ENCODE data around the gene CLEC16A.

CLEC16A gene

GRCh38 chr16:10980813-10981212 lies 36.4 kb downstream of the CLEC16A start:
- Histone ChIP-seq H3K27me3 (ENCODE audit: control insufficient read depth, insufficient read depth, low read length) (no peaks in the 10 kb centered on the region), H3K36me3 (ENCODE audit: control insufficient read depth, insufficient read depth, low read length) (no peaks in the 10 kb centered on the region), H3K27ac (ENCODE audit: low read length) (no peak overlapping the region), H3K9me3 (ENCODE audit: control insufficient read depth, insufficient read depth, low read length) (no peaks in the 10 kb centered on the region), H3K4me3 (ENCODE audit: low read length) (no peak overlapping the region), H3K4me1 (ENCODE audit: control insufficient read depth, insufficient read depth, low read length) (no peaks in the 10 kb centered on the region)
- no peak for DNase-seq (ENCODE audit: low read depth, low spot score)
- no CpG with 5 or more reads among the region's 3 CpGs for WGBS (ENCODE audit: insufficient coverage, insufficient read length)

DNA sequence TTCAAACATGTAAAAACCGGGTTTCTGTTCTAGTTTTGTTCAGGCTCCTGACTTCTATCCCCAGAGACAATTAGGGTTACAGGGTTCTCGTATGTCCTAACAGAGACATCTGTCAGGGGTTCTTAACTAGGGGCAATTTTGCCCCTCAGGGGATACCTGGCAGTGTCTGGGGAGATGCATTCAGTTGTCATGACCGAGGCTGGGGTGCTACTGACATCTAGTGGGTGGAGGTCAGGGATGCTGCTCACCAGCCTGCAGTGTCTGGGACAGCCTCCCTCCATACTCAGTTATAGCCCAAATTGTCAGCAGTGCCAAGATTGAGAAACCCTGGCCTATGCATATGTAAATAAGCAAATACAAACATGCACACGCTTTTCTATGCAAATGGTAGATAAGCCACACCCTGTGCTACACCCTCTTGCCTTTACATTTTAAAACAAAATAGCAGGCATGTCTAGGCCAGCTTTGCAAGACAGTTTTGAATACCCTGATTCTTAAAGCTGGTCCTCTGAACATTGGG lies 37.4 kb downstream of the CLEC16A start:
- H3K4me3 ChIP-seq (ENCODE audit: low read length), result no peak overlapping the region
- no peaks in the 10 kb centered on the region for H3K27me3 ChIP-seq (ENCODE audit: control insufficient read depth, insufficient read depth, low read length)
- no peaks in the 10 kb centered on the region for H3K4me1 ChIP-seq (ENCODE audit: control insufficient read depth, insufficient read depth, low read length)
- H3K36me3 ChIP-seq (ENCODE audit: control insufficient read depth, insufficient read depth, low read length), result no peaks in the 10 kb centered on the region
- no peak for DNase-seq (ENCODE audit: low read depth, low spot score)
- no peaks in the 10 kb centered on the region for H3K9me3 ChIP-seq (ENCODE audit: control insufficient read depth, insufficient read depth, low read length)
- H3K27ac ChIP-seq (ENCODE audit: low read length), result no peak overlapping the region
- WGBS (ENCODE audit: insufficient coverage, insufficient read length), result no CpG with 5 or more reads among the region's 4 CpGs

GRCh38 chr16:10982465-10983150 lies 38.2 kb downstream of the CLEC16A start:
- Histone ChIP-seq H3K4me1 (ENCODE audit: control insufficient read depth, insufficient read depth, low read length) (no peaks in the 10 kb centered on the region), H3K27ac (ENCODE audit: low read length) (no peak overlapping the region), H3K36me3 (ENCODE audit: control insufficient read depth, insufficient read depth, low read length) (0 out of 2 replicates have a peak, but pooled peaks cover 2% of the 10 kb centered on the region), H3K9me3 (ENCODE audit: control insufficient read depth, insufficient read depth, low read length) (no peaks in the 10 kb centered on the region), H3K27me3 (ENCODE audit: control insufficient read depth, insufficient read depth, low read length) (no peaks in the 10 kb centered on the region), H3K4me3 (ENCODE audit: low read length) (no peak overlapping the region)
- WGBS (ENCODE audit: insufficient coverage, insufficient read length), result no CpG with 5 or more reads among the region's 15 CpGs
- DNase-seq (ENCODE audit: low read depth, low spot score), result no peak

DNA sequence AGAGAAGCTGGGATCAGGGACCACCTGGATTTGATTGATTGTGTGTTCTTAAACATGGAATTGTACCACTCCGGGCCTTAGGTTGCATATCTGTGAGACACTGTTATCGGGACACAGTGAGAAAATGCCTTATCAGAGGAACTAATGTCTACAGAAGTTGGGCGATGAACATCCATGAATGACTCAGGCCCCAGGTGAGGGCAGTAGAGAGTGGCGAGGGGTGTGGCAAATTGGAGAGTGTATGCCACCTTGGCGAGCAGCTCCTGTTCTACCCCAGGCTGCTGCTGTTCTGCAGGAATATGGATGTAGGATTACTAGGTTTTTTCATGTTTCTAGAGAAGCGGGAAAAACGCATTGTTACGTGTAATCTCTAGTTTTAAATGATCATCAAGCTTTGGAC lies 38.8 kb downstream of the CLEC16A start:
- Histone ChIP-seq H3K4me3 (ENCODE audit: low read length) (no peak overlapping the region), H3K27ac (ENCODE audit: low read length) (no peak overlapping the region), H3K9me3 (ENCODE audit: control insufficient read depth, insufficient read depth, low read length) (no peaks in the 10 kb centered on the region), H3K27me3 (ENCODE audit: control insufficient read depth, insufficient read depth, low read length) (no peaks in the 10 kb centered on the region), H3K36me3 (ENCODE audit: control insufficient read depth, insufficient read depth, low read length) (0 out of 2 replicates have a peak, but pooled peaks cover 2% of the 10 kb centered on the region), H3K4me1 (ENCODE audit: control insufficient read depth, insufficient read depth, low read length) (no peaks in the 10 kb centered on the region)
- DNase-seq (ENCODE audit: low read depth, low spot score), result no peak
- WGBS (ENCODE audit: insufficient coverage, insufficient read length), result no CpG with 5 or more reads among the region's 8 CpGs

- Histone ChIP-seq H3K27me3 (ENCODE audit: control insufficient read depth, insufficient read depth, low read length) (no peaks in the 10 kb centered on the region), H3K4me3 (ENCODE audit: low read length) (no peak overlapping the region), H3K36me3 (ENCODE audit: control insufficient read depth, insufficient read depth, low read length) (0 out of 2 replicates have a peak, but pooled peaks cover 2% of the 10 kb centered on the region), H3K4me1 (ENCODE audit: control insufficient read depth, insufficient read depth, low read length) (no peaks in the 10 kb centered on the region), H3K9me3 (ENCODE audit: control insufficient read depth, insufficient read depth, low read length) (no peaks in the 10 kb centered on the region), H3K27ac (ENCODE audit: low read length) (no peak overlapping the region)
- WGBS (ENCODE audit: insufficient coverage, insufficient read length), result no CpG with 5 or more reads among the region's 6 CpGs
- no peak for DNase-seq (ENCODE audit: low read depth, low spot score)
Measured at GRCh38 chr16:10984509-10984908, 40.1 kb downstream of the CLEC16A start.

GRCh38 chr16:10987361-10988163 lies 43.2 kb downstream of the CLEC16A start:
- Histone ChIP-seq H3K4me1 (ENCODE audit: control insufficient read depth, insufficient read depth, low read length) (no peaks in the 10 kb centered on the region), H3K4me3 (ENCODE audit: low read length) (no peak overlapping the region), H3K9me3 (ENCODE audit: control insufficient read depth, insufficient read depth, low read length) (no peaks in the 10 kb centered on the region), H3K36me3 (ENCODE audit: control insufficient read depth, insufficient read depth, low read length) (0 out of 2 replicates have a peak, but pooled peaks cover 2% of the 10 kb centered on the region), H3K27me3 (ENCODE audit: control insufficient read depth, insufficient read depth, low read length) (no peaks in the 10 kb centered on the region), H3K27ac (ENCODE audit: low read length) (no peak overlapping the region)
- no CpG with 5 or more reads among the region's 11 CpGs for WGBS (ENCODE audit: insufficient coverage, insufficient read length)
- DNase-seq (ENCODE audit: low read depth, low spot score), result no peak

GRCh38 chr16:10988164-10988803 lies 43.9 kb downstream of the CLEC16A start:
- no CpG with 5 or more reads among the region's 7 CpGs for WGBS (ENCODE audit: insufficient coverage, insufficient read length)
- DNase-seq (ENCODE audit: low read depth, low spot score), result no peak
- Histone ChIP-seq H3K4me1 (ENCODE audit: control insufficient read depth, insufficient read depth, low read length) (no peaks in the 10 kb centered on the region), H3K27ac (ENCODE audit: low read length) (no peak overlapping the region), H3K36me3 (ENCODE audit: control insufficient read depth, insufficient read depth, low read length) (0 out of 2 replicates have a peak, but pooled peaks cover 2% of the 10 kb centered on the region), H3K9me3 (ENCODE audit: control insufficient read depth, insufficient read depth, low read length) (no peaks in the 10 kb centered on the region), H3K4me3 (ENCODE audit: low read length) (no peak overlapping the region), H3K27me3 (ENCODE audit: control insufficient read depth, insufficient read depth, low read length) (no peaks in the 10 kb centered on the region)

- WGBS (ENCODE audit: insufficient coverage, insufficient read length), result no CpG with 5 or more reads among the region's 6 CpGs
- Histone ChIP-seq H3K27ac (ENCODE audit: low read length) (no peak overlapping the region), H3K4me1 (ENCODE audit: control insufficient read depth, insufficient read depth, low read length) (no peaks in the 10 kb centered on the region), H3K9me3 (ENCODE audit: control insufficient read depth, insufficient read depth, low read length) (no peaks in the 10 kb centered on the region), H3K4me3 (ENCODE audit: low read length) (no peak overlapping the region), H3K36me3 (ENCODE audit: control insufficient read depth, insufficient read depth, low read length) (0 out of 2 replicates have a peak, but pooled peaks cover 2% of the 10 kb centered on the region), H3K27me3 (ENCODE audit: control insufficient read depth, insufficient read depth, low read length) (no peaks in the 10 kb centered on the region)
- DNase-seq (ENCODE audit: low read depth, low spot score), result no peak
Measured at GRCh38 chr16:10988879-10989278, 44.5 kb downstream of the CLEC16A start.

DNA sequence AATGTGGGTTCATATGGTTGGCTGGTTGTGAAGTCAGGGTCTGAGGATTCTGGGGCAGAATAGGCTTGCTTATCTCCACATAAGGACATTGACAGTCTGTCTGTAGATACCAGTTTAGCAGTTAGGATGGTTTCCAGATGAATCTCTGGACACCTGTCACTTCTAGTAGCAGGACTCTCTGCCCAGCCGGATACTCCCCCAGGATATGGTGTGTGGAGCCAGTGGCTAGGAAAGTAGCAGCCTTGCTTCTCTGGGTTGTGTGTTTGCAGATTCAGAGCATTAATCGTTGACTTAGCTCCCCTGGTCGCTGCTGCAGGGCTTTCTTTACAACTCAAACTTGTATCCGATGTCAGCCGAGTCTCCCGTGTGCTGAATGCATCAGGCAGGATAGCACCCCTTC lies 45.2 kb downstream of the CLEC16A start:
- 0 out of 2 replicates have a peak, but pooled peaks cover 2% of the 10 kb centered on the region for H3K36me3 ChIP-seq (ENCODE audit: control insufficient read depth, insufficient read depth, low read length)
- no peak overlapping the region for H3K4me3 ChIP-seq (ENCODE audit: low read length)
- H3K27me3 ChIP-seq (ENCODE audit: control insufficient read depth, insufficient read depth, low read length), result no peaks in the 10 kb centered on the region
- no peak for DNase-seq (ENCODE audit: low read depth, low spot score)
- no peaks in the 10 kb centered on the region for H3K4me1 ChIP-seq (ENCODE audit: control insufficient read depth, insufficient read depth, low read length)
- WGBS (ENCODE audit: insufficient coverage, insufficient read length), result no CpG with 5 or more reads among the region's 6 CpGs
- no peaks in the 10 kb centered on the region for H3K9me3 ChIP-seq (ENCODE audit: control insufficient read depth, insufficient read depth, low read length)
- H3K27ac ChIP-seq (ENCODE audit: low read length), result no peak overlapping the region

- no CpG with 5 or more reads among the region's 5 CpGs for WGBS (ENCODE audit: insufficient coverage, insufficient read length)
- Histone ChIP-seq H3K27ac (ENCODE audit: low read length) (no peak overlapping the region), H3K27me3 (ENCODE audit: control insufficient read depth, insufficient read depth, low read length) (no peaks in the 10 kb centered on the region)
Measured at GRCh38 chr16:10990378-10990777, 46.0 kb downstream of the CLEC16A start.

More at GRCh38 chr16:10990378-10990777, 46.0 kb downstream of the CLEC16A start:
- no peak for DNase-seq (ENCODE audit: low read depth, low spot score)
- H3K36me3 ChIP-seq (ENCODE audit: control insufficient read depth, insufficient read depth, low read length), result 0 out of 2 replicates have a peak, but pooled peaks cover 2% of the 10 kb centered on the region
- H3K4me1 ChIP-seq (ENCODE audit: control insufficient read depth, insufficient read depth, low read length), result no peaks in the 10 kb centered on the region
- H3K4me3 ChIP-seq (ENCODE audit: low read length), result no peak overlapping the region
- H3K9me3 ChIP-seq (ENCODE audit: control insufficient read depth, insufficient read depth, low read length), result no peaks in the 10 kb centered on the region
